ENCODE measurements around the gene KCNG3. TPM values are rescaled to one million over a fixed set of nuclear protein-coding genes. Genes with fewer than 3 reads are reported as not detected.

KCNG3 gene
- total RNA-seq, 2 donors from 2014 or later, result 0.78 TPM; not detected in 1

GRCh38 chr2:42510191-42510590 is 16.4 kb upstream of the KCNG3 start:
- H3K27ac ChIP-seq, result no peak overlapping the region
- H3K9me3 ChIP-seq, result no peaks in the 10 kb centered on the region
- no peak for DNase-seq (ENCODE audit: low spot score)
- no peaks in the 10 kb centered on the region for H3K36me3 ChIP-seq
- TF ChIP-seq CTCF (IDR thresholded peaks at IDR 0.05), result no peak
- no peak overlapping the region for H3K4me3 ChIP-seq
- H3K4me1 ChIP-seq (ENCODE audit: control insufficient read depth in 1 of 2, low read depth in 2 of 2), result no peaks in the 10 kb centered on the region
- ATAC-seq (ENCODE audit: insufficient number of reproducible peaks, low FRiP score, low read depth), result no peak
- no peaks in the 10 kb centered on the region for H3K27me3 ChIP-seq (replicated peaks; ENCODE audit: insufficient read depth)

DNA sequence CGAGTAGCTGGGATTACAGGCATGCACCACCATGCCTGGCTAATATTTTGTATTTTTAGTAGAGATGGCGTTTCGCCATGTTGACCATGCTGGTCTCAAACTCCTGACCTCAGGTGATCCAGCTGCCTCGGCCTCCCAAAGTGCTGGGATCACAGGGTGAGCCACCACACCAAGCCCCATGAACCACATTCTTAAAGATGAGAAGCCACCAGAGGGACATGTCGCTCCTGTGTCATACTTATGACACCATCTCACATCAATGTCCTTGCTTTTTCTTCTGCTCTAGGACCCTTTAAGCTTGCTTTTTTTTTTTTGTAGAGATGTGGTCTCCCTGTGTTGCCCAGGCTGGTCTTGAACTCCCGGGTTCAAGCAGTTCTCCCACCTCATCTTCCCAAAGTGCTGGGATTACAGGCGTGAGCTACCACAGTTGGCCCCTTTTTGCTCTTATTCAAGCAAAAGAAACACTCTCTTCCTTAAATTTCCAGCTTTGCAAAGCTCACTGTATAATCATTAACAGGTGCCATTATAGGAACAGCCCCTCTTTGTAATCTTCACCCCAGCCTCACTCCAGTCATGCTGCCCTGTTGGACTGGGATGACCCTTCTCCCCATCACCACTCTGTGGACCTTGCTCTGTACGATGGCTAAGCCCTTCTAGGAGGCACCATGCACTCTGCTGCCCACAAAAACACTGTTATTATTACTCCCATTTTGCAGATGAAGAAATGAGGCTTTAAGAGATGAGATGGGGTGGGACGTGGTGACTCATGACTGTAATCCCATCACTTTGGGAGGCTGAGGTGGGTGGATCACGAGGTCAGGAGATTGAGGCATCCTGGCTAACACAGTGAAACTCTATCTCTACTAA is 10.8 kb upstream of the KCNG3 start:
- no peaks in the 10 kb centered on the region for H3K9me3 ChIP-seq
- no peaks in the 10 kb centered on the region for H3K36me3 ChIP-seq
- DNase-seq (ENCODE audit: low spot score) (no peak), ATAC-seq (ENCODE audit: insufficient number of reproducible peaks, low FRiP score, low read depth) (no peak)
- no peaks in the 10 kb centered on the region for H3K27me3 ChIP-seq (replicated peaks; ENCODE audit: insufficient read depth)
- no peaks in the 10 kb centered on the region for H3K4me1 ChIP-seq (ENCODE audit: control insufficient read depth in 1 of 2, low read depth in 2 of 2)
- H3K27ac ChIP-seq, result no peak overlapping the region
- no peak for TF ChIP-seq CTCF (IDR thresholded peaks at IDR 0.05)
- H3K4me3 ChIP-seq, result no peak overlapping the region

DNA sequence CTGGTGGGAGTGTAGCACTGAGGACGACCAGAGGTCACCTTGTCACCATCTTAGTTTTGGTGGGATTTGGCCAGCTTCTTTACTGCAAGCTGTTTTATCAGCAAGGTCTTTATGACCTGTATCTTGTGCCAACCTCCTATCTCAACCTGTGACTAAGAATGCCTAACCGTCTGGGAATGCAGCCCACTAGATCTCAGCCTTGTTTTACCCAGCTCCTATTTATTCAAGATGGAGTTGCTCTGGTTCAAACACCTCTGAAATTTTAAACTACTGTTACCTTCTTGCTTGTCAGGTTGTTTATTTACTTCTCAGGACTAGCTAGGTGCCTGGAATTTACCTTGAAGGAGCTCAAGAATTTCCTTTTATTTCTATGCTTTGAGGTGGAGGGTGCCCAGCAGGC is 9.5 kb upstream of the KCNG3 start:
- Histone ChIP-seq H3K27ac (no peak overlapping the region), H3K4me1 (ENCODE audit: control insufficient read depth in 1 of 2, low read depth in 2 of 2) (no peaks in the 10 kb centered on the region), H3K36me3 (no peaks in the 10 kb centered on the region), H3K27me3 (replicated peaks; ENCODE audit: insufficient read depth) (no peaks in the 10 kb centered on the region), H3K9me3 (no peaks in the 10 kb centered on the region), H3K4me3 (no peak overlapping the region)
- ATAC-seq (ENCODE audit: insufficient number of reproducible peaks, low FRiP score, low read depth) (no peak), DNase-seq (ENCODE audit: low spot score) (no peak)
- no peak for TF ChIP-seq CTCF (IDR thresholded peaks at IDR 0.05)

DNA sequence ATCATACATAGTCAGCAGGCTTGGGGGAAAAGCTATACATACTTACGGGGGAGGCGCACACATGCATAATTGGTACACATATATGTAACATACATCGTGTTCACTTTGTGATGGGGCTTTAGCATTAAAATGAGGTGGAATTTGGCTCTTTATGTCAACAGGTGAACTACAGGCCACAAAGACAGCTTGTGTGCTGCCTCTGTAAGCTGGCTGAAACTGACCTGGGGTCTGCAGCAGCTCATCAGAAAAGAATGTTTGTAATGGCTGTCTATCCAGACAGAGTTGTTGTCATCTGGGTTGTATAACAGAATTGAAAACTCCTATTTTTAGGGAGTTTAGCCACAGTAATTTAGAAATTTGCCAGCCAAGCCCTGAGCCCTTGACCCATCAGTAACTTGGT is 4.7 kb upstream of the KCNG3 start:
- ATAC-seq (ENCODE audit: insufficient number of reproducible peaks, low FRiP score, low read depth), result no peak
- Histone ChIP-seq H3K4me3 (no peak overlapping the region), H3K27me3 (replicated peaks; ENCODE audit: insufficient read depth) (peaks cover 2% of the 10 kb centered on the region), H3K4me1 (ENCODE audit: control insufficient read depth in 1 of 2, low read depth in 2 of 2) (peaks cover 7 to 10% of the 10 kb centered on the region in 2 donors), H3K36me3 (no peaks in the 10 kb centered on the region), H3K9me3 (no peaks in the 10 kb centered on the region), H3K27ac (no peak overlapping the region)
- TF ChIP-seq CTCF (IDR thresholded peaks at IDR 0.05), result no peak
- DNase-seq (ENCODE audit: low spot score), result no peak

DNA sequence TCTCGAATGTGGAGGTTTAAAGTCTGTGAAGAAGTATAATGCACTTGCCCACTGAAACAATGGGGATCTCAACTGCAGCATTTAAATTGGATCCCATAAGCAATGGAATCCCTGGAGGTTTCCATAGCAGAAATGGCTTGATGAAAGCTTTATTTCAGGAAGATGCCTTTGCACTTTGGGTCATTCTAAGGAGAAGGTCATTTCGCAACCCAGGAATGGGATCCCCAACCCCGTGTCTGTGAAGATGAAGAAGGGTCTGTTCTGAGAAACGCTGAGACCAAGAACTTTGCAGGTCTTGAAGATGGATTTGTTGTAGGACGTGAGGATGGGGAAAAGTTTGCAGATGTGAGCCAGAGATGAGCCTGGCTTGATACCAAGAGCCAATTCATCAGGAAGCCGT is 1.8 kb upstream of the KCNG3 start:
- no peak for DNase-seq (ENCODE audit: low spot score)
- H3K27me3 ChIP-seq (replicated peaks; ENCODE audit: insufficient read depth), result peaks cover 7% of the 10 kb centered on the region

More for the DNA sequence above, 1.8 kb upstream of the KCNG3 start:
- no peak for TF ChIP-seq CTCF (IDR thresholded peaks at IDR 0.05)
- Histone ChIP-seq H3K27ac (no peak overlapping the region), H3K36me3 (no peaks in the 10 kb centered on the region), H3K4me1 (ENCODE audit: control insufficient read depth in 1 of 2, low read depth in 2 of 2) (peaks cover 7 to 10% of the 10 kb centered on the region in 2 donors), H3K9me3 (no peaks in the 10 kb centered on the region), H3K4me3 (no peak overlapping the region)
- ATAC-seq (ENCODE audit: insufficient number of reproducible peaks, low FRiP score, low read depth), result no peak
